Ectodermal cell (in vitro differentiated cells): ENCODE results near the gene TCERG1L.

Source experiments
- H3K27ac ChIP-seq: 2 replicates; pipeline ENCODE4 v1.7.0; 2013; ENCODE audit warnings: mild to moderate bottlenecking, low read depth, low read length; ENCODE audit not compliant: insufficient read depth, poor library complexity, severe bottlenecking
- H3K27me3 ChIP-seq: 2 replicates; pipeline ENCODE4 v1.7.0; 2013; ENCODE audit warnings: mild to moderate bottlenecking, low read length; ENCODE audit not compliant: insufficient read depth, control insufficient read depth, poor library complexity, severe bottlenecking
- H3K36me3 ChIP-seq: one replicate; pipeline ENCODE4 v1.7.0; 2013; ENCODE audit warnings: low read length; ENCODE audit not compliant: control insufficient read depth, insufficient read depth
- H3K4me1 ChIP-seq: one replicate; pipeline ENCODE4 v1.7.0; 2013; ENCODE audit warnings: low read length; ENCODE audit not compliant: control insufficient read depth, insufficient read depth
- H3K4me3 ChIP-seq: 2 replicates; pipeline ENCODE4 v1.7.0; 2013; ENCODE audit warnings: low read depth, low read length, control low read depth; ENCODE audit not compliant: insufficient read depth
- H3K9me3 ChIP-seq: 2 replicates; pipeline ENCODE4 v1.7.0; 2013; ENCODE audit warnings: mild to moderate bottlenecking, low read length, moderate library complexity; ENCODE audit not compliant: control insufficient read depth
- WGBS, 2 experiments: methylation state at CpG; one replicate each; pipeline ENCODE4 v1.1.7; 2013; ENCODE audit warnings: missing lambda C conversion rate in 2 of 2; 5-methylcytosine and 5-hydroxymethylcytosine counted together

The TCERG1L gene

GRCh38 chr10:131203456-131204357 is 107.8 kb downstream of the TCERG1L start:
- 91% methylated on average over 22 of the region's 22 CpGs for WGBS, 2 experiments
- Histone ChIP-seq H3K27me3 (no peaks in the 10 kb centered on the region), H3K4me3 (no peak overlapping the region), H3K27ac (no peak overlapping the region), H3K9me3 (no peaks in the 10 kb centered on the region), H3K36me3 (no peaks in the 10 kb centered on the region), H3K4me1 (peaks cover 12% of the 10 kb centered on the region)

DNA sequence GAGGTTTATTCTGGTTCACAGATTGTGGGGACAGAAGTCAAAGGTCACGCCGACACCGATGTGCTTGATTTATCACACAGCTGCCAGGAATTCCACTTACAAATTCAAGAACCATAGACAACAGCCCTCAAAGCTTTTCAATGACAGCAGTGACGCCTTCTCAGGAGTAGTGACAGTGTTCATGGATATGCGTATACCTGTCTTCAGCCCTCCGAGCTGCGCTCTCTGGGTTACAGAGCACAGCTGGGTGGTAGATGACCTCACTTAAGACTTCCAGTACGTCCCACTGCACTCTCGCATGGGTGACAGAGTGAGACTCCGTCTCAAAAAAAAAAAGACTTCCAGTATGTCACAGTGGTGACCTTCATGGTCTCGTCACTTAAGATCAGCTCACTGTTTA is 108.5 kb downstream of the TCERG1L start:
- WGBS, 2 experiments, result 93 to 94% methylated on average over 11 of the region's 11 CpGs
- no peak overlapping the region for H3K4me3 ChIP-seq
- H3K27ac ChIP-seq, result no peak overlapping the region
- H3K9me3 ChIP-seq, result no peaks in the 10 kb centered on the region
- no peaks in the 10 kb centered on the region for H3K36me3 ChIP-seq
- peaks cover 12% of the 10 kb centered on the region for H3K4me1 ChIP-seq
- H3K27me3 ChIP-seq, result no peaks in the 10 kb centered on the region

DNA sequence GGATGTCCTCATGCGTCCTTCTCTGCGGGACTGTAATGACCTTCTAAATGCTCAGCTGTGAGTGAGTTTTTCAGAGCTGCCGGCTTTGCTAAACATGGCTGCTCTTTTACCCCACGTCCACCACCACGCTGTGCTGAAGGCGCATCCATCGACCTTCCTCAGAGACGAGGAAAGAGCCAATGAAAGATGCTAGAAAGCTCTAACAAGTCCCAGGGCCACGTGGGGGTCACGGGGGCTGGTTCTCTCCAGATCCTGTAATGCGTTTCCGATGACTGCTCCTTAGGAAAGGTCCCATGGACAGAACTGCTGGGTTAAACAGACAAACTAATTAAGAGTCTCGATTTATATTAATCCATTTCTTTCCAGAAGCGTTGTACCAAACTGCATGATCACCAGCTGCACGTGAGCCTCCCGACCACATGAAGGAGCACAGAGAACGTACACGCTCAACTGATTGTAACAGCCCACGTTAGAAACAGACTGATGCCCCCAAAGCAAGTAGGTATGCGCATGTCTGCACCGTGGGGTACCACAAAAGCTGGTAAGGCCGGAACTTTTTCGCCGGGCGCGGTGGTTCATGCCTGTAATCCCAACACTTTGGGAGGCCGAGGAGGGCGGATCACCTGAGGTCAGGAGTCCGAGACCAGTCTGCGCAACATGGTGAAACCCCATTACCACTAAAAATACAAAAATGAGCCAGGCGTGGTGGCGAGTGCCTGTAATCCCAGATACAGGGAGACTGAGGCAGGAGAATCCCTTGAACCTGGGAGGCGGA is 109.6 kb downstream of the TCERG1L start:
- no peak overlapping the region for H3K27ac ChIP-seq
- H3K9me3 ChIP-seq, result no peaks in the 10 kb centered on the region
- H3K27me3 ChIP-seq, result no peaks in the 10 kb centered on the region
- WGBS, 2 experiments, result 92 to 95% methylated on average over 33 of the region's 33 CpGs
- no peaks in the 10 kb centered on the region for H3K36me3 ChIP-seq
- peaks cover 12% of the 10 kb centered on the region for H3K4me1 ChIP-seq
- no peak overlapping the region for H3K4me3 ChIP-seq

GRCh38 chr10:131200856-131201470 is 110.6 kb downstream of the TCERG1L start:
- Histone ChIP-seq H3K9me3 (no peaks in the 10 kb centered on the region), H3K27ac (no peak overlapping the region), H3K4me3 (no peak overlapping the region), H3K27me3 (no peaks in the 10 kb centered on the region), H3K4me1 (peaks cover 12% of the 10 kb centered on the region), H3K36me3 (no peaks in the 10 kb centered on the region)
- WGBS, 2 experiments, result 92 to 94% methylated on average over 21 of the region's 21 CpGs

DNA sequence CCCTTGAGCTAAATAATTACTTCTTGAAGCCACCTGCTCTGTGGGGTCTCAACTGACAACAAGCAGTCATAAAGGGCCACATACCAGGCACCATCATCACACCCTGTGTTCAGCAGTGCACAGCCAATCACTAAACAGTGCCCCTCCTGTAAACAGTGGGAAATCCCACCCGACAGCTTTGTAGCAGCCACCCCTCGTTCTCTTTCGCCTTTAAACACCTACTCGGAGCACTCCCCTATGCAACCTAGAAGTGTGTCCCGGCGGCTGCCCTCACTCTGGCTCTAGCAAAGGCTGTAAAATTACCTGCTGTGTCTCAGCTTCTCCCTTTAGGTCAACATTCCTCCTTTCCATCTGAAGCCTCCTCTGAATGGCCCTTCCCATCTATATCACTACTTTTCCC is 111.9 kb downstream of the TCERG1L start:
- H3K27ac ChIP-seq, result no peak overlapping the region
- no peaks in the 10 kb centered on the region for H3K9me3 ChIP-seq
- no peak overlapping the region for H3K4me3 ChIP-seq
- H3K27me3 ChIP-seq, result no peaks in the 10 kb centered on the region
- H3K36me3 ChIP-seq, result no peaks in the 10 kb centered on the region
- 29 to 31% methylated on average over 6 of the region's 6 CpGs for whole genome bisulfite sequencing, 2 experiments
- peaks cover 12% of the 10 kb centered on the region for H3K4me1 ChIP-seq

- 89% methylated on average over 7 of the region's 7 CpGs for WGBS, 2 experiments
- Histone ChIP-seq H3K4me1 (peaks cover 12% of the 10 kb centered on the region), H3K4me3 (no peak overlapping the region), H3K27me3 (no peaks in the 10 kb centered on the region), H3K9me3 (no peaks in the 10 kb centered on the region), H3K36me3 (no peaks in the 10 kb centered on the region), H3K27ac (no peak overlapping the region)
Measured at GRCh38 chr10:131198843-131199242, 112.7 kb downstream of the TCERG1L start.

DNA sequence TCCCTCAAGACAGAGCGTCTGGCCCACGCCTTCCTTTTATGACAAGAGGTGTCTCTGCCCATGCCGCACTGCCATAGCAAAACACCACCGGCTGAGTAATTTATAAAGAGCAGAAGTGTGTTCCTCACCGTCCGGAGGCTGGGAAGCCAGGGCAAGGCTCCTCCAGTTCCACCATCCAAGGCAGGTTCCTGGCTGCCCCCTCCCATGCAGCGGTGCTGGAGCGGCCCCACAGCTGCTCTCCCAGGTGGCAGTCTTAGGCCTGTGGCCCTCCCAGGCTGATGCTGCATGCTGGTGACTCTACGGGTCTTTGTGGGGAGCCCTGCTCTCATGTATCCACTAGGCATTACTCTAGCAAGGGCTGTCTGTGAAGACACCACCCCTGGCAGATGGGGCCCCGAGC is 113.1 kb downstream of the TCERG1L start:
- H3K36me3 ChIP-seq, result no peaks in the 10 kb centered on the region
- H3K4me1 ChIP-seq, result peaks cover 12% of the 10 kb centered on the region
- no peak overlapping the region for H3K4me3 ChIP-seq
- 89 to 90% methylated on average over 10 of the region's 10 CpGs for WGBS, 2 experiments
- H3K27me3 ChIP-seq, result no peaks in the 10 kb centered on the region
- no peak overlapping the region for H3K27ac ChIP-seq
- no peaks in the 10 kb centered on the region for H3K9me3 ChIP-seq

GRCh38 chr10:131196176-131196885 is 115.2 kb downstream of the TCERG1L start:
- H3K4me1 ChIP-seq, result peaks cover 12% of the 10 kb centered on the region
- H3K27ac ChIP-seq, result no peak overlapping the region
- no peaks in the 10 kb centered on the region for H3K9me3 ChIP-seq
- WGBS, 2 experiments, result 91% methylated on average over 18 of the region's 18 CpGs
- H3K4me3 ChIP-seq, result no peak overlapping the region
- H3K27me3 ChIP-seq, result no peaks in the 10 kb centered on the region
- no peaks in the 10 kb centered on the region for H3K36me3 ChIP-seq

- Histone ChIP-seq H3K9me3 (no peaks in the 10 kb centered on the region), H3K27ac (no peak overlapping the region)
- 85 to 86% methylated on average over 19 of the region's 19 CpGs for WGBS, 2 experiments
Measured at GRCh38 chr10:131195558-131196159, 115.9 kb downstream of the TCERG1L start.

More at GRCh38 chr10:131195558-131196159, 115.9 kb downstream of the TCERG1L start:
- Histone ChIP-seq H3K4me1 (peaks cover 12% of the 10 kb centered on the region), H3K4me3 (no peak overlapping the region), H3K36me3 (no peaks in the 10 kb centered on the region), H3K27me3 (no peaks in the 10 kb centered on the region)
